C4-2B (cell line): ENCODE results near the gene SPDYE2B.
"Not testable (repeated sequence)": the region's sequence is repeated elsewhere in the genome, so short reads cannot be mapped to it uniquely, and the experiment has no call there.

ENCODE experiments used
- CTCF ChIP-seq: fragments of 450-650 bp; conservative IDR thresholded peaks from 2 replicates; pipeline ENCODE4 v1.5.1; 2017; ENCODE audit warnings: mild to moderate bottlenecking
- ZFX ChIP-seq: fragments of 450-650 bp; IDR thresholded peaks from 2 replicates; pipeline ENCODE4 v1.6.1; 2017

GRCh38 chr7:102649924-102650323 is at the start of gene SPDYE2B:
- TF ChIP-seq CTCF, ZFX: not testable (repeated sequence)
